Activated CD8-positive, alpha-beta T cell treated with anti-CD3 and anti-CD28 coated beads, Interleukin-2, amount 10 ng/mL, durations not matched to agents 7 days and 5 days (primary cell): Measurements from ENCODE around the gene SLIT3. TPM values are rescaled to one million over a fixed set of nuclear protein-coding genes. Genes with fewer than 3 reads are reported as not detected.
A peak's percentile ranks its signal among the peaks of the same experiment; 100 is the strongest.
"Not testable (repeated sequence)": the region's sequence is repeated elsewhere in the genome, so short reads cannot be mapped to it uniquely, and the experiment has no call there.

Experiments
- ATAC-seq: fragments of 150-1000 bp; cut with Tn5 transposase; one replicate; pipeline ENCODE4 v1.10.0; 2021; ENCODE audit warnings: moderate library complexity
- CTCF ChIA-PET: fragments of 350-600 bp; sonication (Branson Sonifier 250); formaldehyde crosslinking; loops from one replicate; lab custom pipeline; 2021; ENCODE audit warnings: antibody characterized with exemption; lab: Charles Lee
- POLR2A ChIA-PET: fragments of 350-600 bp; sonication (Branson Sonifier 250); formaldehyde crosslinking; loops from one replicate; lab custom pipeline; 2021; ENCODE audit warnings: antibody characterized with exemption; lab: Charles Lee
- DNase-seq: peaks from one replicate; pipeline ENCODE4 v3.0.0-alpha.2; 2020
- H3K27ac Mint-ChIP-seq: one replicate; pipeline ENCODE4 v1.8.0; 2021; ENCODE audit warnings: mild to moderate bottlenecking, mixed read lengths
- H3K27me3 Mint-ChIP-seq: one replicate; pipeline ENCODE4 v1.8.0; 2021; ENCODE audit warnings: low read depth, mixed read lengths
- H3K36me3 Mint-ChIP-seq: one replicate; pipeline ENCODE4 v1.8.0; 2021; ENCODE audit warnings: low read depth, mixed read lengths
- H3K4me1 Mint-ChIP-seq: one replicate; pipeline ENCODE4 v1.8.0; 2021; ENCODE audit warnings: low read depth, mixed read lengths
- H3K4me3 Mint-ChIP-seq: one replicate; pipeline ENCODE4 v1.8.0; 2021; ENCODE audit warnings: mild to moderate bottlenecking, mixed read lengths
- H3K9me3 Mint-ChIP-seq: one replicate; pipeline ENCODE4 v1.8.0; 2022; ENCODE audit warnings: mixed read lengths; ENCODE audit not compliant: insufficient read depth
- total RNA-seq, 2 experiments: library from RNA; stranded (reverse); gene quantifications; one replicate each; pipeline ENCODE4 v1.2.3, GENCODE V29; 2021

SLIT3 gene
- total RNA-seq, 2 experiments from 2014 or later: not detected

GRCh38 chr5:168642019-168642418, 658.9 kb downstream of the SLIT3 start:
- ATAC-seq: no peak

GRCh38 chr5:168638846-168639245, 662.1 kb downstream of the SLIT3 start:
- H3K4me3 Mint-ChIP-seq, ATAC-seq, POLR2A ChIA-PET, H3K27me3 Mint-ChIP-seq, H3K36me3 Mint-ChIP-seq, CTCF ChIA-PET, DNase-seq, H3K27ac Mint-ChIP-seq, H3K9me3 Mint-ChIP-seq, H3K4me1 Mint-ChIP-seq: not testable (repeated sequence)

More at GRCh38 chr5:168642019-168642418, 658.9 kb downstream of the SLIT3 start:
- H3K27ac Mint-ChIP-seq: no peak overlapping the region
- H3K36me3 Mint-ChIP-seq: no peaks in the 10 kb centered on the region
- H3K27me3 Mint-ChIP-seq: no peaks in the 10 kb centered on the region
- no peak for DNase-seq
- no peak overlapping the region for H3K4me3 Mint-ChIP-seq
- no peaks in the 10 kb centered on the region for H3K4me1 Mint-ChIP-seq
- CTCF ChIA-PET: no interaction called here
- POLR2A ChIA-PET: no interaction called here
- no peaks in the 10 kb centered on the region for H3K9me3 Mint-ChIP-seq

GRCh38 chr5:168637793-168638192, 663.1 kb downstream of the SLIT3 start:
- no peaks in the 10 kb centered on the region for H3K4me1 Mint-ChIP-seq
- H3K4me3 Mint-ChIP-seq: no peak overlapping the region
- ChIA-PET CTCF (no interaction called here), POLR2A (no interaction called here)
- H3K27ac Mint-ChIP-seq: no peak overlapping the region
- no peaks in the 10 kb centered on the region for H3K9me3 Mint-ChIP-seq
- H3K36me3 Mint-ChIP-seq: no peaks in the 10 kb centered on the region
- no peak for DNase-seq
- peaks cover 3% of the 10 kb centered on the region for H3K27me3 Mint-ChIP-seq
- ATAC-seq: no peak

GRCh38 chr5:168637281-168637680, 663.7 kb downstream of the SLIT3 start:
- CTCF ChIA-PET: no interaction called here
- H3K4me1 Mint-ChIP-seq: no peaks in the 10 kb centered on the region
- DNase-seq (no peak), ATAC-seq (no peak)
- H3K9me3 Mint-ChIP-seq: no peaks in the 10 kb centered on the region
- H3K27me3 Mint-ChIP-seq: peaks cover 6% of the 10 kb centered on the region
- POLR2A ChIA-PET: no interaction called here
- no peaks in the 10 kb centered on the region for H3K36me3 Mint-ChIP-seq
- no peak overlapping the region for H3K4me3 Mint-ChIP-seq
- H3K27ac Mint-ChIP-seq: no peak overlapping the region

GRCh38 chr5:168630958-168631357, 670.0 kb downstream of the SLIT3 start:
- ATAC-seq, CTCF ChIA-PET: not testable (repeated sequence)

GRCh38 chr5:168624850-168625364, 676.0 kb downstream of the SLIT3 start:
- Mint-ChIP-seq H3K4me3 (no peak overlapping the region), H3K36me3 (no peaks in the 10 kb centered on the region), H3K9me3 (no peaks in the 10 kb centered on the region), H3K4me1 (no peaks in the 10 kb centered on the region), H3K27me3 (peaks cover 11% of the 10 kb centered on the region), H3K27ac (no peak overlapping the region)
- DNase-seq (no peak), ATAC-seq (no peak)
- ChIA-PET POLR2A (no interaction called here), CTCF (no interaction called here)

More at GRCh38 chr5:168630958-168631357, 670.0 kb downstream of the SLIT3 start:
- H3K27ac Mint-ChIP-seq, POLR2A ChIA-PET, H3K4me1 Mint-ChIP-seq, H3K4me3 Mint-ChIP-seq, DNase-seq, H3K9me3 Mint-ChIP-seq, H3K36me3 Mint-ChIP-seq: not testable (repeated sequence)
- H3K27me3 Mint-ChIP-seq: peaks cover 11% of the 10 kb centered on the region

GRCh38 chr5:168620807-168621206, 680.1 kb downstream of the SLIT3 start:
- H3K9me3 Mint-ChIP-seq: no peaks in the 10 kb centered on the region
- POLR2A ChIA-PET: no interaction called here

GRCh38 chr5:168614661-168615060, 686.3 kb downstream of the SLIT3 start:
- H3K27ac Mint-ChIP-seq: no peak overlapping the region
- POLR2A ChIA-PET: no interaction called here
- peaks cover 9% of the 10 kb centered on the region for H3K4me1 Mint-ChIP-seq
- CTCF ChIA-PET: no interaction called here
- ATAC-seq (no peak), DNase-seq (no peak)
- no peak overlapping the region for H3K4me3 Mint-ChIP-seq
- H3K27me3 Mint-ChIP-seq: no peaks in the 10 kb centered on the region
- no peaks in the 10 kb centered on the region for H3K36me3 Mint-ChIP-seq
- no peaks in the 10 kb centered on the region for H3K9me3 Mint-ChIP-seq

More at GRCh38 chr5:168620807-168621206, 680.1 kb downstream of the SLIT3 start:
- Mint-ChIP-seq H3K4me3 (no peak overlapping the region), H3K36me3 (no peaks in the 10 kb centered on the region), H3K27me3 (peaks cover 8% of the 10 kb centered on the region), H3K27ac (no peak overlapping the region), H3K4me1 (no peaks in the 10 kb centered on the region)
- CTCF ChIA-PET: no interaction called here
- DNase-seq: no peak
- no peak for ATAC-seq

GRCh38 chr5:168613996-168614395, 686.9 kb downstream of the SLIT3 start:
- ATAC-seq (no peak), DNase-seq (no peak)
- Mint-ChIP-seq H3K4me3 (no peak overlapping the region), H3K36me3 (no peaks in the 10 kb centered on the region), H3K4me1 (peaks cover 9% of the 10 kb centered on the region), H3K27me3 (no peaks in the 10 kb centered on the region), H3K9me3 (no peaks in the 10 kb centered on the region), H3K27ac (no peak overlapping the region)
- CTCF ChIA-PET: no interaction called here
- POLR2A ChIA-PET: no interaction called here

- H3K4me3 Mint-ChIP-seq: no peak overlapping the region
Observed at GRCh38 chr5:168613396-168613795, 687.5 kb downstream of the SLIT3 start.

GRCh38 chr5:168612996-168613395, 687.9 kb downstream of the SLIT3 start:
- DNase-seq (no peak), ATAC-seq (peak; percentile 42)
- ChIA-PET POLR2A (interaction anchor here (0.6 to 0.9 kb wide), 2 partner anchors 23 to 1669 kb away, joined by 3 read pairs; no protein-coding TSS in a partner anchor), CTCF (no interaction called here)
- H3K4me1 Mint-ChIP-seq: peaks cover 9% of the 10 kb centered on the region
- no peaks in the 10 kb centered on the region for H3K27me3 Mint-ChIP-seq
- H3K9me3 Mint-ChIP-seq: no peaks in the 10 kb centered on the region
- peak overlapping the region; percentile 61 for H3K27ac Mint-ChIP-seq
- H3K4me3 Mint-ChIP-seq: no peak overlapping the region
- H3K36me3 Mint-ChIP-seq: no peaks in the 10 kb centered on the region

More at GRCh38 chr5:168613396-168613795, 687.5 kb downstream of the SLIT3 start:
- ChIA-PET POLR2A (interaction anchor here (0.6 to 0.9 kb wide), 2 partner anchors 24 to 1669 kb away, joined by 3 read pairs; no protein-coding TSS in a partner anchor), CTCF (no interaction called here)
- no peaks in the 10 kb centered on the region for H3K36me3 Mint-ChIP-seq
- DNase-seq (no peak), ATAC-seq (no peak)
- H3K27me3 Mint-ChIP-seq: no peaks in the 10 kb centered on the region
- H3K9me3 Mint-ChIP-seq: no peaks in the 10 kb centered on the region
- peak overlapping the region; percentile 61 for H3K27ac Mint-ChIP-seq
- peaks cover 9% of the 10 kb centered on the region for H3K4me1 Mint-ChIP-seq

- Mint-ChIP-seq H3K36me3 (no peaks in the 10 kb centered on the region), H3K4me3 (no peak overlapping the region), H3K27me3 (no peaks in the 10 kb centered on the region), H3K27ac (no peak overlapping the region), H3K4me1 (peaks cover 9% of the 10 kb centered on the region), H3K9me3 (no peaks in the 10 kb centered on the region)
- DNase-seq: no peak
- ATAC-seq: no peak
- CTCF ChIA-PET: interaction anchor here (1.1 to 1.5 kb wide), 3 partner anchors 10 to 68 kb away, joined by 3 to 4 read pairs (median 3); no protein-coding TSS in a partner anchor
- POLR2A ChIA-PET: no interaction called here
Observed at GRCh38 chr5:168612123-168612522, 688.8 kb downstream of the SLIT3 start.
